Activated CD8-positive, alpha-beta memory T cell treated with anti-CD3 and anti-CD28 coated beads for 4 hours (primary cell): ENCODE data around the gene EIF2D.
"Not testable (repeated sequence)": the region's sequence is repeated elsewhere in the genome, so short reads cannot be mapped to it uniquely, and the experiment has no call there.

Experiments used
- DNase-seq, 2 donors: peaks; one replicate each; pipeline ENCODE4 v3.0.0-alpha.2; 2020; ENCODE audit warnings: low read depth in 2 of 2

EIF2D gene

DNA sequence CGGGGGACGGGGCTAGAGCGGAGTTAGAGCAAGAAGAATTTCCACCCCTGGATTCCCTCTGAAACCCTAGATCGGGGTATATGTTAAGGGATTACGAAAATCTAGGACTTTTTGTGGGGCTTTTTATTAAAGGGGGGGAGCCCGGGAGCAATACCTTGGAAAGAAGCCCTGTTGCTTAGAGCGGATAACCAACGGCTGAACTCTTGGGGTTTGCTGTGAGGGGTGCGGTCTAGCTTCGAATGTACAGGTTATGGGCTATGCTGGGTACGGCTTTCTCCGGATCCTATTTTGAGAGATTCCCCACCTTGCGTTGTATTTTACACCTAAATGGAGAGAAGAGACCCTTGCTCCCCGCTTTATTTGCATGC, 23.7 kb upstream of the EIF2D start:
- DNase-seq: no peak

- peak; percentile 81 to 84 for DNase-seq
These were observed 23.1 kb upstream of the EIF2D start, which contains the start of gene DYRK3 for GRCh38 chr1:206635080-206635977. Gene DYRK3 (plus strand): TSS chr1:206635536. CDS start chr1:206635704, 168 bp downstream.

DNA sequence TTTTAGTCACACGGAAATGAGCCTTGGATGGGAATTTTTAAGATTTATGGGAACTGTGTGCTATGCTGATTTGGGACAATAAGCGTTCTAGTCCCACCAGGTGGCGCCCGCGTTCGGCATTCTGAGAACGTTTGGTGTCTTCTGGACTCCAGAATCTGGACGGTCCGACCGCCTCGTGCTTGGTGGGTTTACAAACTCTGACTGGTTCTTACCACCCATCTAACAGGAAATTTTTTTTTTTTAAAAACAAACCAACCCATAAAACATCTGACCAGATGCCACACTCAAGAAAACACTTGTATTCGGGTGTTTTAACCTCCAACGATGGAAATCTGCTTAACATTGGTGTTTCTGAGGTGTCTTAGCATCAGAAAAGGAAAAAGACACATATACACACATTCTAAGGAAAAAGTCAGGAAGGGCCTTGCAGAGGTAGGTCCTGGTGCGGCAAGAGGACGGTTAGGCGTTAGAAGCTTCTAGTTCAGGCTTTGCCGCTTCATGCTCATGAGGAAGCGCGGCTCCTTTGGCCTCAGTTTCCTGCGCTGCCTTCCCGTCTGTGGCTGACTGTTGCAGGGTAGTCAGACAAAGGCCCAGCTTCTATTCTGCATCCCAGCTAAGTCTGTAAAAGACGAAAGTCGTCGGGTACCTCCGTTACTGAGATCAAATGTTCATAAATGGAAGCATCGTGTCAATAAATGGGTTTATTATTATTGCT, 22.3 kb upstream of the EIF2D start:
- peak; percentile 51 to 54 for DNase-seq

- DNase-seq: no peak
These were observed 21.4 kb upstream of the EIF2D start for GRCh38 chr1:206633708-206634121.

DNA sequence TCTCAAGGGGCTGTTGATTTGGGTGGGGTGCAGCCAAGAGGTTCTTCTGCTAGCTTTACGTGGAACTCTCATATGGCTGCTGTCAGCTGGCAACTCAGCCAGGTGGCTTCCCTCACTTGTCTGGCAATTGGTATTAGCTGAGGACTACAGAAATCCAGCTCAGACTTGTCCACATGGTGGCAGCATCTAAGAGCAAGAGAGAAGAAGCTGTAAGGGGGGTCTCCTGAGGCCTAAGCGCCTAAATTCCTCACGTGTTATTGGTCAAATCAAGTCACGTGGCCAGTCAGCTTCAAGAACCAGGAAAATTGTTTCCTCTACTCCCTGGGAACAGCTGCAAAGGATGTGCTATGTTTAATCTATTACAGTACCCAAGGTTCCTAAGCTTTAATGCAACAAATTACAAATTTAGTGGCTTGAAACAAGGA, 18.8 kb upstream of the EIF2D start:
- no peak for DNase-seq

DNA sequence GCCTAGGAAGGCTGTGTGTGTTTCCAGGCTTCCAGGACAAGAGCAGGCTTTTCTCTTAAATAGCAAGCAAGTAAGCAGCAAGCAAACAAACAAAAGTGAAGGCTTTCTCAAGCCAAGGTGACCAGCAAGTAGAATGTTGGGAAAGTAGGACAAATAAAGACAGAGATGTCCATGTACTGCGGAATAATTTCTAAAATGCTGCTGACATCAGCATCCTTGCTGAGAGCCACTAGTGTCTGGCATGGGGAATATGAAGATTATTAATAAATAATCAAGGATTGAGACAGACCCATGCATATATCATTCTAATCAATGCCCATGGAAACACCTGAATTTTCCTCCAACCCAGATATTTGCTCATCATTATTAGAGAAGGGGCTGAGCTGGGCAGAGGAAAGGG, 16.7 kb upstream of the EIF2D start:
- no peak for DNase-seq

- not testable (repeated sequence) for DNase-seq
These were observed 14.1 kb upstream of the EIF2D start for GRCh38 chr1:206626396-206626795.

- DNase-seq: no peak
These were observed 2.9 kb downstream of the EIF2D start for GRCh38 chr1:206609229-206609991.

DNA sequence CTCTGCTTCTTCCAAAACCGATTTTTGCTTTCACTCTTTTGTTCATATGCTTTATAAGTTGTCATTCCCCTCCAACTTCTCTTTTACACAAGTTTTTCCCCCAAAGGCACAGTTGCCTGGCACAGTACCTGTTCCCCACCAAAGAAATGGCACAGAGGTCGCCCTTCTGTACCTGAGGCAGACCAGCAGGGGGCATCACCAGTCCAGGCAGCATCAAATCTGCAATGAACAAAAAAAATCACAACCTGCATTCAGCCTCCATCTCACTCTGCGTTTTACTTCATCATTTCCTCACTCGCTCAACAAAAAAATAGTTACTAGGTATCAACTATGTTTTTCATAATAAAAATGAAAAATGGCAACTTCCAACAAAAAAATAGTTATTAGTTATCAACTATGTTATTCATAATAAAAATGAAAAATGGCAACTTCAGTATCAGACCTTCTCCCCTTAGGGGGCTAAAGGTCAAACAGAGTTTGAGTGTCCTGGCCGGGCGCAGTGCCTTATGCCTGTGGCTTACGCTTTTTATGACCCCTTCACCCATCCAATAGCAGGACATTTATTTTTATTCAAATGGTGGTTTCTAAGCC, 4.1 kb downstream of the EIF2D start:
- DNase-seq: peak in 1 of 2 donors; percentile 21

DNA sequence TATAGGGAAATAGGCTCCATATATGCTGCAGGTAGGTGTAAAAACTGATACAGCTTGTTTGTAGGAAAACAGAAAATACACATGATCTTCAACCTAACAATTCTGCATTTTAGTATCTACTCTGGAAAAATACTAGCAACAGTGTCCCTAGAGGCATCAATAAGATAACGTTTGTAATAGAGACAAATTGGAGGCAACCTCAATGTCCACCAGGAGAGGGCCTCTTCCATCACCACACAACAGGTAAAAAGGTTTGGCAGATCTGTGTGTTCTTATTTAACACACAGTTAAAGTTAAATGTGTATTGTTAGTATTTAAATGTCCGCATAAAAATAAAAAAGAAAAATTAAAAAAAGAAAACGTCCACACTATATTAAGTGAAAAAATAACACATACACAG, 5.4 kb downstream of the EIF2D start:
- no peak for DNase-seq

GRCh38 chr1:206604861-206605260, 7.4 kb downstream of the EIF2D start:
- DNase-seq: no peak

DNA sequence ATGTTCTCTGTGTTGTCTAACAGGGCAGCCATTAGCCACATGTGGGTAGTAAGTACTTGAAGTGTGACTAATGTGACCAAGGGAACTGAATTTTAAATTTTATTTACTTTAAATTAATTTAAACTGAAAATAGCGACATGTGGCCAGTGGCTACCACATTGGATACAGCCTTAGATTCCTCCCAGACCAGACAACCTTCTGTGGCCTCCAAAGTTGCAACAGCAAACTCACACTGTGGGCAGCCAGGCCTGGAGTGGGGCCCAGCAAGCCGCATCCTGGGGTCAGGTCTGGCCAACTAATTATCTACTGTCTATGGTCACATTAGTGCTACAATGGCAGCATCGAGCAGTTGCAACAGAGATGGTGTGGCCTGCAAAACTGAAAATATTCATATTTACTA, 11.7 kb downstream of the EIF2D start:
- DNase-seq: no peak

DNA sequence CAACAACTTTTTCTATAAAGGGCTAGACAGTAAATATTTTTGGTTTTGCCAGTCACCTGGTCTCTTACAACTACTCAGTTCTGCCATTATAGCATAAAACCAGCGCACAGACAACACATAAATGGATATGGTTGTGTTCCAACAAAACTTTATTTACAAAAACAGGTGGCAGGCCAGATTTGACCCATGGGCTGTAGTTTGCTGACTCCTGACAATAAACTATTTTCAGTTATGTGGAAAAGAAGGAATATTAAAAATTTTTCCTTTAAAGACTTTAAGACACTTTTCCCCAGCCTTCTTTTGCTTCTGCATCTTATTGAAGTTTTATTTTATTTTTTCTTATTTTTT, 16.0 kb downstream of the EIF2D start:
- no peak for DNase-seq

DNA sequence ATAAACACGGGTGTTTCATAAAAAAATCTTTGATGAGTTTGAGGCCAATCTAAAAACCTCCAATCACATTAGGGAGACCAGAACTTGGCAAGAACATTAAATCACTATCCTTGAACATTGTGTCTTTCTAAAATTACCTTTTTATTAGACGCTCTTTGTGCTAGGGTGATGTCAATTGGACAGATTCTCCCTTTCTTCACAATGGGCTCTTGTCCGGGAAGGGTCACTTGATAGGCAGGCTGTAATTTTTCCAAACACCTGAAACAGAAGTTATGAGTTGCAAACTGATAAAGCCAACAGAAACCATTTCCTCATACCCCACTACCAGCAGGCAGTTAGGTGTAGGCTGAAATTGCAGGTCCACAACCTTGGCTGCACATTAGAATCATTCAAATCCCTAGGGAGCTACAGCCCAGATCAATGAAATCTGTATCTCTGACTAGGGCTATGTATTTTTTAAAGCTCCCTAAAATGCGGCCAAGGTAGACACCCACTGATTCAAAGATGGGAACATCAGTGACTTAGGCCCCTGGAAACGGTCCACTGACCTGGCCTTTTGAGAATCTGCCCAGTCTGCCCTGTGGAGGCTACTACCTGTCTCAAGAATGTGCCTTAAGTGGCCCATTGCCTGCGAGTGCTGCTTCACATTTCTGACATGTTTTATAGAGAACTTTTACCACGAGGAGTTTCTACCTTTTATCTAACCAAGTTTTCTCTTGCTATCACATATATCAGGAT, 16.5 kb downstream of the EIF2D start:
- DNase-seq: no peak

DNA sequence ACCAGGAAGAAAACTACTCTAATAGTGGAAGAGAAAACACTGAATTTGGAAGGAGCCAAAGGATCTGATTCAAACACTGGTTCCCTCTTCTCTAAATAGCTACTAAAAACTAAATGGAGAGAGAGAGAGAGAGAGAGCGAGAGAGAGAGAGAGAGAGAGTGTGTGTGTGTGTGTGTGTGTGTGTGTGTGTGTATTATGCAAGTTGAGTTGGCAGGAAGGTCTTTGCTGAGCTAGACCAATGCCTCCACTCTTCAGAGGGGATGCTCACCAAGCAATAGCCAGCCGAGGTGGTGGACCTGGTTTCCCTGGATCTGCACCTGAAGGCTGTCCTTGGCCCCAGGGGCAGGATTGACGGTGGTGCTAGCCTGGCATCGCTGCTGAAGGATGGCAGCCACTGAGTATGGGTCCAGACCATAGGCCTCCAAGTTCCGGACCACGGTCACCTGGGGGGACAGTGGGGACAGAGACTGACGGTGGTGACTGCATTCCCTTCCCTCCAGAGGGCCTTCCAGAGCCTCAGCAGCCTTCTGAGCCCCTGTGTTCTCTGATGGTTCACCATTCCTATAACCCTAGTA, 18.8 kb downstream of the EIF2D start:
- no peak for DNase-seq

GRCh38 chr1:206591696-206592095, 20.6 kb downstream of the EIF2D start:
- no peak for DNase-seq

DNA sequence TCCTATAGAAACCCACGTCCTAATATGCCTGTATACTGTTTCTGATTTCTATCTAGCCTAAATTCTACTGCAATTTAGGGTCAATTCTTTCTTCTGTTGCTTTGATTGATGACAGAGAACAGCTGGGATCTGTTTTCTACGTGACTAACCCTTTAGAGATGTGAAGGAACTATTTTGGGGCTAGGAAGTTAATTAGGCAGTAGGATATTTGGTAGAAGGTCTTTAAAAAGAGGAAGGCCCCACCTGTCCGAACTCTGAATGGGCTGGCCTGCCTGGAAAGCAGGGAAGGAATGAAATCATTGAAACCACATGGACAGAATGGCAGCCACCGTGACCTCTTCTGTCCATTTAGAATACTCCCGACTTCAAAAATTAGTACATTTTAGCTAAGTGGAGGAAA, 21.0 kb downstream of the EIF2D start:
- no peak for DNase-seq

- DNase-seq: peak; percentile 45 to 59
These were observed 22.1 kb downstream of the EIF2D start for GRCh38 chr1:206590025-206590758.

GRCh38 chr1:206589206-206589605, 23.1 kb downstream of the EIF2D start:
- DNase-seq: no peak

- DNase-seq: no peak
These were observed 23.8 kb downstream of the EIF2D start for GRCh38 chr1:206588492-206588891.
